ENCODE measurements around the gene PAX8.

The PAX8 gene

DNA sequence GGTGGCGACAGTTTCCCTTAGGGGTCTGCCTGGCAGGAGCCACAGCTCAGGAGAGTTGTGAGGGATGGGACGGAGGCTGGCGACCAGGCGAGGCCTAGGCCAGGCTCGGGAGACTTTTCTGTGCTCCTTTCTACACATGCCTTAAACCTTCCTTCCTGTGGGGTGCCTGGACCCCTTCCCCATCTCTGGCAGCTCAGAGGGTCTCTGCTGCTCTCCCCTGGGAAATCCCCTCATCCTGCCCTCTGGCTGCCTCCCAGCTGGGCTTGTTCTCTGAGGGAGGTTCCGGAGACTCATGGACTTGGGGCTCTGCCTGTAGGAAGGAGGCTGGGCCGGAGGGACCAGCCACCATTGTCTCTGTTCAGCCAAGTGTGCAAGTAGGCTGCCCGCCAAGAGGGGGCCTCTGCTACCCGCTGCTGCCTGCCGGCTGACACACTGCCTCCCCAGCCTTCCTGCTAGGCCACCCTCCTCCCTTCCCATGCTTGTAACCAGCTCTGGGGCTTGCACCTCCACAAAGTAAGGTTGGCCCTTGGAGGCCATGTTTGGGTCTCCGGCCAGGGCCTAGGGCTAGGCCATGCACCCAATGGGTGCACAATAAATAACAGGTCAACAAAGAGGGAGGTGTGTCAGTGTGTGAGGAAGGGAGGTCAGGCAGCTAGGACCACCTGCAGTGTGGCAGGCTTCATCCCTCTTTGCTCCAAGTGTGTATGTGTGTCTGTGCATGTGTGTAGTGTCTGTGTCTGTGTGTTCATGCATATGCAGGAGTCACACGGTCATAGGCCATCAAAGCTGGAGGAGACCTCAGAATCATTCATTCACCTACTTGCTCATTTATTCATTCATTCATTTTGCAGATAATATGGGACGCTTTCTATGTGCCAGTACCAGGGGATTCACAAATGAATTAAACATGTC is 76.2 kb downstream of the PAX8 start:
- DNase-seq (ENCODE audit: low spot score), result no peak

DNA sequence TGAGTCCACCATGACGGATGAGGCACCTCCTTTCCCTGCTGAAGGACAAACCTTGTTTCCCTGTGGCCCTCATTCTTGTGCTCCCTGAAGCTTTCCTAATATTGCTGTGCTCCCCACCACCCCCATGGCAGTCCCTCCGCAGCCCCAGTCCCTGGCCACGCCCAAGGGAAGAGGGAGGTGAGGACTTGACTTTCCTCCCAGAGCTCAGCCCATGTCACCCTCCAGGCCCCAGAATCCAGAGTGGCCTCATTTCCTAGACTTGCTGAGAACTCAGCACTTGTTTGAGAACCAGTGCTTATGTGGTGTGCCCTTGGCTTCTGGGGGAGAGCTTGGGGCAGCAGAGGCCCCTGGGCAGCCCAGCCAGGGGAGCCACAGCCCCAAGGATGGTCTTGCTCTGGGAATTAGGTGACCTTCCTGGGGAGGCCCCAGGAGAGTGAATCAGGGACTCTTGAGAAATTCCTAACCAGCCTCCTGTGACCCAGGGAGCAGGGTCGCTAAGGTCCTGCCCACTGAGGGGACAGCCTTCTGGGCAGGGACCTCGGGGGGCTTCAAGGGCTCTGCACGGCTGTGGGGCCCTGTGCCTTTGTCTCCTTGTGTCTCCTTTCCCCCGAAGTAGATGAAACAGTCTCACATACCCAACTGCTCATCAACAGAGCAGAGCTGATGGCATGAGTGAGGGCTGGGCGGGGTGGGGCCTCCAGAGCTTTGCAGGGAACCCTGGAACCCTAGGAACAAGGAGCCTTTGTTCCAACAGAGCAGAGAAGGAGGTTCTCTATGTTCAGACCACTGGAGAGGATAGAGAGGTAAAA is 77.0 kb downstream of the PAX8 start:
- no peak for DNase-seq (ENCODE audit: low spot score)

DNA sequence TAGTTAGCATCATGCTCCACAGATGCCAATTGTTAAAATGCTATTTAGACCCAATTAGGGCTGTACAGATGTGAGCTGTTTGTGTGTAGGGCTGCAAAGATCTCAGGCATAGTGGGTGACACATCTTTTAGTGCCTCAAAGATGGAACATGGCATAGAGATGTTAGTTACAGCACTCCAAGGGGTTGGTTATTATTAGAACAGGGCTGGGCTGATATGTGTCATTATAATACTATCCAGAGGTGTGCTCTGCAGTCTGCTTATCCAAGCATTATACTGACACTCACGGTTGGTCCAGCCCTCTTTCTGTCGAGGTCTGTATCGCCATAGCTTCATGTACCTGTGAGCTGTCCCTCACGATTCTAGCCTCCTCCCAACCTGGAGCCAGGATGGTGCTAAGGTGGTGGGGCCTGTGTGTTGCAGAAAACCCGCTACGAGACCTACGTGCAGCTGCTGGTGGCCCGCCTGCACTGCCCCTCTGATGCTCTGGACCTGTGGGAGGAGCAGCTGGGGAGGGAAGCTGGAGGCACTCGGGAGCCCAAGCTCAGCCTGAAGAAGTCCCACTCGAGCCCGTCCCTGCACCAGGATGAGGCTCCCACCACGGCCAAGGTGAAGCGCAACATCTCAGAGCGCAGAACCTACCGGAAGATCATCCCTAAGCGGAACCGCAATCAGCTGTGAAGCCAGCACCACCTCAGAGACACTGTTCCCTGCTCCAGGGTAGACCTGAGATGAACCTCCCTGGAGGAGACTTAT is 77.8 kb downstream of the PAX8 start:
- no peak for DNase-seq (ENCODE audit: low spot score)

DNA sequence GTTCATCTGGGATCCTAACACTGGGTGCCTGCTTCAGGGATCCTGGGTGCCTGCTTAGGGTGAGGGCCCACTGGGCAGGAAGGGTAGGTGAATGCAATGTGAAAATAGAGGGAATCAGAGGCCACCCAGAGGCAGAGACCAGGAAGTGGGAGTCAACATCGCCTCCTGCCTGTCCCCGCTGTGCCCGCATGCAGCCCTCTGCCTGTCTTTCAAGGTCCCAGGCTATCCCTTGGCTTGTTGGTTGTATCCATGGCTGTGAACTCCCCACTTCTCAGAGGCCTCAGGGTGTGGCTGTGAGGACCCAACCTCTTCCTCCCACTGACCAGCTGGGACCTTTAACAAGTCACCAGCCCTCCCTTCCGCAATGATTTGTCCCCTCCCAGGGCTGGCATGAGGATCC is 78.5 kb downstream of the PAX8 start:
- no peak for DNase-seq (ENCODE audit: low spot score)

DNA sequence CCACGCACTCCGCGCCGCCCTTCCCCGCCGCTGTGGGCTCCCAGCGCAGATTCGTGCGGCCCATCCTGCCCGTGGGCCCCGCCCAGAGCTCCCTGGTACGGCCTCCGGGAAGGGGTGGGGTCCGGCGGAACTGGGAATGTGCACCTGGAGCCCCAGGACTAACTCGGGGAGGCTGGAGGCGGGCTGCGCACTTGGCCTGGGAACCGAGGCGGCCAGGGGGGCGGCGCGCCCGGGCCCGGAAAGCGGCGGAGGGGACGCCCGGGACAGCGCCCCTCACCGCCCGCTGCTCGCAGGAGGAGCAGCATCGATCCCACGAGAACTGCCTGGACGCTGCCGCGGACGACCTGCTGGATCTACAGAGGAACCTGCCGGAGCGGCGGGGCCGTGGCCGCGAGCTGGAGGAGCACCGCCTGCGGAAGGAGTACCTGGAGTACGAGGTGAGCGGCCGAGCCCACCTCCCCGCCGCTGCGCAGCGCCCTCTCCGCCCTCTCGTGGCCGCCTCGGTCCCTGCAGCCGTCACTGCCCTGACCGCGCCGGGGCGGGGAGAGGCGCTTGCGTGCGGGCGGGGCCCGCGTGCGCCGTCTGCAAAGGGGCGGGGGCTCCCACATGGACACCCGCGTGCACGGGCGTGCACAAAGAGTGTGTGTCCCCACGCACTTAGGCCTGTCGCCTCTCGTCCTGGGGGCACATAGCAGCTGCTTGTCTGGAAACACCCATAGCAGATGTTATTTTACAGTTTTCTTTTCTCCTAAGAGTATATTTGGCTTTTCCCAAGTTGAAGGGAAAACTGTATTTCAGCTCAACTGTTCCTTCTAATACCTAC is 79.7 kb downstream of the PAX8 start:
- DNase-seq (ENCODE audit: low spot score), result peak; percentile 80

DNA sequence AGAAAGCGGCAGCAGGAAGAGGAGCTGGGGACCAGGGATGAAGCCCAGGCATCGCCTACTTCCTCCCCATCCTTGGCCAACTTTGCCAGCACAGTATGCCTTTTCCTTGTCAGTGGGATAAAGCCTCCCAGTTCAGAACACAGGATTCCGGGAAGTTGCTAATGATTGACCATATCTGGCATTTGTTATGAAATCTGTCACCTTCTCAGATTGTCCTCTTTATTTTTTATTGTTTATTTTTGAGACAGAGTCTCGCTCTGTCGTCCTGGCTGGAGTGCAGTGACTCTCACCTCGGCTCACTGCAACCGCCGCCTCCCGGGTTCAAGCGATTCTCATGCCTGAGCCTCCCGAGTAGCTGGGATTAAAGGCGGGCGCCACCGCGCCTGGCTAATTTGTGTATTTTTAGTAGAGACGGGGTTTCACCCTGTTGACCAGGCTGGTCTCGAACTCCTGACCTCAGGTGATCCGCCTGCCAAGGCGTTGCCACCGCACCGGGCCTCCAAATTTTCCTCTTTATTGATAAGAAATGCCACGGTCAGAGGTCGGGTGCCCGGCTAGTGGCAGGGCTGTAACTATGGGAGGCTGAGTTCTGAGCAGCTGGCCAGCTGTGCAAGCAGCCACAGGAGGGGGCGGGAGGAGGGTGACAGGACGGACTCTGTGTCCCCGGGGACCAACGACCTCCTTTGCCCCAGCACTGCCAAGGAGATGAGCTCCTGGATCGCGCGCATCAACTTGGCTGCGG is 80.5 kb downstream of the PAX8 start:
- DNase-seq (ENCODE audit: low spot score), result no peak

DNA sequence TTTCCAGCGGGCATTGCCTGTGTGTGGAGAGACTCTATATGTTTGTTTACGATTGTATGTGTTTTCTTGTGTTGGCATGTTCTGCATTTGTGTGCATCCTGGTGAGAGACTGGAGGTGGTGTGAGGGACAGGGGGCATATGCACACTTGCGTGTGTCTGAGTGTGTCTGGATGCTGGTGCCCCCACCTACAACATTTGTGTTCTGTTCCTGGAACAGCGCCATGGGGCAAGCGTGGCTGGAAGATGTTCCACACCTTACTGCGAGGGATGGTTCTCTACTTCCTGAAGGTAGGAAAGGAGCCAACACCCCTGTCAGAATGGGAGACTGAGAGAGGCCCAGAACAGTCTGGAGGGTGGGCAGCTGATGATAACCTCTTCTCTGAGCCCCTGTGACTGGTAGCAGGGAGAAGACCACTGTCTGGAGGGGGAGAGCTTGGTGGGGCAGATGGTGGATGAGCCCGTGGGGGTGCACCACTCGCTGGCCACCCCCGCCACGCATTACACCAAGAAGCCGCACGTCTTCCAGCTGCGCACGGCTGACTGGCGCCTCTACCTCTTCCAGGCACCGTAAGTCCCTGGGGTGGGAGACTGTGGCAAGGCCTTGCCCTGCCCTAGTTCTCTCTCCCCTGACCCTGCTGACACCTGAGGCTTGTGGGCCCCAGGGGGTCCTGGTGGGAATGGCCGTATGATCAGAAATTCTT is 81.2 kb downstream of the PAX8 start:
- DNase-seq (ENCODE audit: low spot score), result no peak

DNA sequence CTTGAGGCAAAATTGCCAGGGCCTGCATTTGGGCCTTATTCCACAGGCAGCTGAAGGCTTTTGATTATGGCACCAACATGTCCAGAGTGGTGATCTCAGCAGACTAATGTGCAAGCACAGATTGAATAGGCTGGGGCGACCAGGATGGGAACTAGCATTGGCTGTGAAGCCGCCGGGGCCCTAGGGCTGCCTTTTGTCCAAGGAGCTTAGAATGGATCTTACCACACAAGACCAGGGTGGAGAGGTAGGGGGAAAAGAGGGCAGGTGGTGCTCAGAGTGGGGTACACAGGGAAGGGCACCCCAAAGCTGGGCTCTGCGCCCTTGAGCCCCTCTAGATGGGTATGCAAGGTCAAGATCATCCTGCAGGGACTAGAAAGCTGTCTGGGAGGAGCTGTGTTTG is 81.9 kb downstream of the PAX8 start:
- no peak for DNase-seq (ENCODE audit: low spot score)

DNA sequence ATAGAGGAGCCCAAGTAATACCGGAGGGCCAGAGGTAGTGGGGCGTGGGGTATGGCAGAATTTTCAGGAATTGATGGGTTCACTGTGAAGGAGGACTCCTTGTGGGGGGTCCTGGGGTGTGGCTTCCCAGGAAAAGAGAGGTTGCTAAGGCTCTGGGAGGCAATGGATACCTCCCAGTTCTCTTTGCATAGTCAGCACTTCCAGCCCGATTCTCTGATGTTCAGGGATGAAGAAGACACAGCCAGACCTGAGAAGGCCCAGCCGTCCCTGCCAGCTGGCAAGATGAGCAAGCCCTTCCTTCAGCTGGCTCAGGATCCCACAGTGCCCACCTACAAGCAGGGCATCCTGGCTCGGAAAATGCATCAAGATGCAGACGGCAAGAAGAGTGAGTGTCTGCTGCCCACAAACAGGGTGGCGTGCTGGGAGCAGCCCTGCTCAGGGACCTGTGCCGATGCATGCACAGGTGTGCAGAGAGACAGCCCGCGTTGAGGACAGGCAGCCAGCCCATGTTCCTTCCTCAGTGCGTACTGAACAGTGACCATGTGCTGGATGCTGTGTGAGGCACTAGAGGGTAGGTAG is 82.7 kb downstream of the PAX8 start:
- DNase-seq (ENCODE audit: low spot score), result no peak

DNA sequence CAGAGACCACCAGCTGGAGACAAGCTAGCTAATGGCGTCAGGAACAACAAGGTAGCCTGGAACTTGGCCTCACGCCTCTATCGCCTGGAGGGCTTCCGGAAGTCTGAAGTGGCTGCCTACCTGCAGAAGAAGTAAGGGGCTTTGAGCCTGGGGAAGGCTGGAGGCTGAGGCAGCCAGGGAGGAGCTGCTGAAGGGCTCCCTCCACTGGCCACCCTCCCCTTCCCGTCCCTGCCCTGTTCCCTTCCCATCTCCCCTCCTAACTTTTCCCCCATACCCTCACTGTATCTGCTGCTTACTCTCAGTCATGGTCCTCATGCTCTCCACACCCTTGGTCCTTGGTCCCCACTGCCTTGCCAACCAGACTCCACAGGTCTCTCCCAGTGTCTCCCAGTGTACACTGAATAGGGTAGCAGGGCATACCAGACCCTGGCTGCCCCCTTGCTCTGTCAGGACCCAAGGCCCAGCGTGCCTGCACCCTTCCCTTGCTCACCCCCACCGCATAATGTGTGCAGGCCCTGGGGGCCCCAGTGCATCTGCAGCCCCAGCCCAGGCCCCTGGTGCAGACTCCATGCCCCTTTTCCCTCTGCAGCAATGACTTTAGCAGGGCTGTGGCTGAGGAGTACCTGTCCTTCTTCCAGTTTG is 86.1 kb downstream of the PAX8 start:
- DNase-seq (ENCODE audit: low spot score), result no peak

DNA sequence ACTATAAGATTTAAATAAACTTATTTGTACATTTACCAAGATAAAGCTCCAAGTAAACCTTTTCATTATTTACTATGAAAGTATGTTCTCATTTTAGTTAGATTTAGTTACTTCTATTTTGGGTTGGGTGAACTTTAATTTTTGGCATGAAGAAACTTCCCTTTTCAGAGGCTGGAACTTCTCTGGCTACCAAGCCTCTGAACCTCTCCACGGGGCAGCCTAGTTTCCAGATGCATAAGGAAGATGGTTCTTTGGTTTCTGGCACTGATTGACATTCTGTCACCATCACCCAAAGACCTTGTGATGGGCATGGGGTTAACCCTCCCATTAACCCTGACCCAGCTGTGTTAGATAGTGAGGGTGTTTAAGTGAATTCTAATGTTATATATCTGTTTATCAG is 87.8 kb downstream of the PAX8 start:
- no peak for DNase-seq (ENCODE audit: low spot score)

DNA sequence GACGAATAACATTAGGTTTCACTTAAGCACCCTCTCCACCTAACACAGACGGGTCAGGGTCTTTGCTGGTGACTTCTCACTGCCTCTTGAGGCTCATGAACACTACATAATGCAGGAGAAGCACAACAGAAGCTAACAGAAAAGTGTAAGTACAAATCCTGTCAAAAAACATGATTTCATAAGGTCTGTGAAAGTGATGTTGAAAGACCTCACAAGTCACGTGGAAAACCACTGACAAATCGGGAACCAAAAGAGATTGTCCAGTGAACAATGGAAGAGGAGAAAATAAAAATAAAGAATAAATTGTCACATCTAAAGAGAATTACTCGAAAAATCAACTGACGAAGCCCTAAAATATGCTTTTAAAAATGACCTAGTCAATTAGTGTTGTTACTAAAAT is 91.0 kb downstream of the PAX8 start:
- DNase-seq (ENCODE audit: low spot score), result no peak

DNA sequence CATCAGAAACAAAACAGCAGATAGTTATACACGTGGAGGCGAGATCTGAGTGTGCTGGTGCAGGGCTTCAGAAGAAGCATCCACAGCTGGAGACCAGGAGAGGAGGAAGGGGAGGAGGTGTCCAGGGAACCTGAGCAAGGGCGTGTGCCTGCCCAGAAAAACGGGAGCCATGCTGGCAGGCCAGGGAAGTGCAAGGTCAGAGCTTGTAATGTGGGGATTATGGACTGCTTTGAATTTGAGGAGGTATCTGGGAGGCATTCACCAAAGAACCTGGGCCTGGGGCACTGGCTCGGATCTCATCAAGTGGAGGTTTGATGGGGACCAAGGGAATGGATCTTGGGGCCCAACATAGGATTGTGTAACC is 92.3 kb downstream of the PAX8 start:
- DNase-seq (ENCODE audit: low spot score), result no peak

DNA sequence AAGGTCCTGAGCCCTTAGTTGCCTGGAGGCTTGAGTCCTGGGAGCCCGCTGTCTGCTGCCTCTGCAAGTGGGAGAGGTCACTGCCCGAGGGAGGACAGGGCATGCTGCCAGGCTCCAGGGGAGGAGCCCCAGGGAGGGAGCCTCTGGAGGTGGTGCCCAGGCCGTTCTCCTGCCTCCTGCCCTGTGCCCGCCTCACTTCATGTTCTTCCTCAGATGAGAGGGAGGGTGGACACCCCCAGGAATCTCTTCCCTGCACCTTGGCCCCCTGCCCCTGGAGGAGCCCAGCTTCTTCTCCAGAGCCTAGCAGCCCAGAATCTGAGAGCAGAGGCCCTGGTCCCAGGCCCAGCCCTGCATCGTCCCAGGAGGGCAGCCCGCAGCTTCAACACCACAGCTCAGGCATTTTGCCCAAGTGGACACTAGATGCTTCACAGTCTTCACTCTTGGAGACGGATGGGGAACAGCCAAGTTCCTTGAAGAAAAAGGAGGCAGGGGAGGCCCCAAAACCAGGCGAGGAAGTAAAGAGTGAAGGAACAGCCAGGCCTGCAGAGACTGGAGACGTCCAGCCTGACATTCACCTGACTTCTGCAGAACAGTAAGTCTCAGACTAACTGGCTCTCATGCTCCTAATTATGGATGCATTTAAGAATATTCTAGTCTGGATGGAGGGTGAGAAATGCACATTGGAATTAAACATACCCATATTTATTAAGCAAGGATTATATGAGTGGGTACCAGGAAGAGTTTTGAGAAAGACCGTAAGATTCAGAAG is 92.9 kb downstream of the PAX8 start:
- no peak for DNase-seq (ENCODE audit: low spot score)

DNA sequence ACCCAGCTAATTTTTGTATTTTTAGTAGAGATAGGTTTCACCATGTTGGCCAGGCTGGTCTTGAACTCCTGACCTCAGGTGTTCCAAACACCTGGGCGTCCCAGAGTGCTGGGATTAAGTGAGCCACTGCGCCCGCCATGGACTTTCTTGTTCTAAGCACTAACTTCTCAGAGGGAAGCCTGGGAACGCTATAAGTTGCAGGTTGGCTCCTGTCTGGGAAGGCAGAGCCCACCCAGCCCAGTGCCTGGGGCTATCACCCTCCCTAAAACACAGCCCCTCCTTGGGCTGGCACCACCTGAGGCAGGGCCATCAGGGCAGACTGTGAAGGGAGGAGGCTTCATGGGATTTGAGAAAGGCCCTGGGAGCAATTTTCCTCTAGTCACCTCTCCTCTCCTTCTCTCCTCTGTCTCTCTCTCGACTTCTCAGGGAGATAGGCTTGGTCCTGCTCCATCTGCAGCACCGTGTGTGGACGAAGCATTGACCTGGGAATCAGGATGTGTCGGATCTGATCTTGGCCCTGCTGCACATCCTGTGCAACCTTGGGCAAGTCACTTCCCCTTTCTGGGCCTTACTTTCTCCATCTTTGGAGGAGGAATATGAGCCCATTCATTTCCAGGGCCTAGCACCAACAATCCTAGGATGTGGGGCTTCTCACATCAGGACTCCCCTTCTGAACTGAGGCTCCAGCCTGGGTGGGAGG is 94.0 kb downstream of the PAX8 start:
- no peak for DNase-seq (ENCODE audit: low spot score)

DNA sequence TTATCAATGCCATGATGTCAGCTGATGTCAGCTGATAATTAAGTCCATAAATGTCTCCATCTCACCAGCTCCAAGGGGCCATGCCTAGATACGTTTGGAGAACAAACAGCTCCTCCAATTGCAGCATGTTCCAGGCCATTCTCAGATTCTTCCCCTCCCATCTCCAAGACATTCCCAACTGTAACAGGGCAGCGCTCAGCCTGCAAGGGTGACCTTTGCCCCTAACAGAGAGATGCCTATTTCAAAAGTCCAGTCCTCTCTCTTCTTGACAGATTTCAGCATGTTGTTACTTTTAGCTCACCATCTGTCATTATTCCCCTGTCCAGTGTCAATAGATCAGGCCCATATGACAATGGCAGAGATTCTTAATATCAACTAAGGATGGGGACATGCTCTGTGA is 95.0 kb downstream of the PAX8 start:
- no peak for DNase-seq (ENCODE audit: low spot score)

DNA sequence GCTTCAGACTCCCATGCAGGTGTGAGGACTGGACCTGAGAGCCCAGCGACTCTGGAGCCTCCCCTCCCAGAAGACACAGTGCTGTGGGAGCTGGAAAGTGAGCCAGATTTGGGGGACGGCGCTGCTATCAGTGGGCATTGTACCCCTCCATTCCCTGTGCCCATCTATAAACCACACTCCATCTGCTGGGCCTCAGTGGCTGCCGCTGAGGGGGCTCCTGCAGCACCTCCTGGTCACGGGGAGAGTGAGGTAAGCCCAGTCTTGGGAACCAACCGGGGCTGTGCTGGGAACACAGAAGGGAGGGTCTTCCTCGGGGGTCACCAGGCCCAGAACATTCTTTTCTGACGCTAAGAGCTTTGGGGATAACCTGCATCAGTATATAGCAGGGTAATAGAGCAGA is 95.5 kb downstream of the PAX8 start:
- DNase-seq (ENCODE audit: low spot score), result no peak
